Measurements from ENCODE around the gene LSP1.

DNA sequence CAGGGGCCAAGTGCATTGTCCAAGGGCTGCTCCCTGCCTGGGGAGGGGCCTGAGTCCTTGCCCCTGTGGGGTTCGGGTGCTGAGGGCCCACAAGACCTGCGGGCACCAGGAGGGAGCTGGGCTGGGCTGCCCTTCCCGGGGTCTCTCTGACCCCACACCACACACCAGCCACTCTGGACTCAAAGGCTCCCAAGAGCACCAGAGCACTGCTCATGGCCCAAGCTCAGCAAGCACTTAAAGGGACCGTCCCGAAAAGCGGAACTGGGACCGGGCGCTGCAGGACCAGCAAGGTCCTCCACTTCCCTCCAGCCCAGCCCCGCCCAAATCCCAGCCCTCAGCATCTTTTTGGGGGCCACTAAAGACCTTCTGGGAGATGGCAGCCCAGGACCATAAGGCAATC, 5.3 kb downstream of the LSP1 start:
- TF ChIP-seq, protein P1, sequence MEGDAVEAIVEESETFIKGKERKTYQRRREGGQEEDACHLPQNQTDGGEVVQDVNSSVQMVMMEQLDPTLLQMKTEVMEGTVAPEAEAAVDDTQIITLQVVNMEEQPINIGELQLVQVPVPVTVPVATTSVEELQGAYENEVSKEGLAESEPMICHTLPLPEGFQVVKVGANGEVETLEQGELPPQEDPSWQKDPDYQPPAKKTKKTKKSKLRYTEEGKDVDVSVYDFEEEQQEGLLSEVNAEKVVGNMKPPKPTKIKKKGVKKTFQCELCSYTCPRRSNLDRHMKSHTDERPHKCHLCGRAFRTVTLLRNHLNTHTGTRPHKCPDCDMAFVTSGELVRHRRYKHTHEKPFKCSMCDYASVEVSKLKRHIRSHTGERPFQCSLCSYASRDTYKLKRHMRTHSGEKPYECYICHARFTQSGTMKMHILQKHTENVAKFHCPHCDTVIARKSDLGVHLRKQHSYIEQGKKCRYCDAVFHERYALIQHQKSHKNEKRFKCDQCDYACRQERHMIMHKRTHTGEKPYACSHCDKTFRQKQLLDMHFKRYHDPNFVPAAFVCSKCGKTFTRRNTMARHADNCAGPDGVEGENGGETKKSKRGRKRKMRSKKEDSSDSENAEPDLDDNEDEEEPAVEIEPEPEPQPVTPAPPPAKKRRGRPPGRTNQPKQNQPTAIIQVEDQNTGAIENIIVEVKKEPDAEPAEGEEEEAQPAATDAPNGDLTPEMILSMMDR (IDR thresholded peaks at IDR 0.05; ENCODE audit: poor library complexity), result no peak
- TF ChIP-seq EZH2 (IDR thresholded peaks at IDR 0.05; ENCODE audit: borderline replicate concordance), result no peak
